Measurements from ENCODE around the gene CDYL. TPM values are rescaled to one million over a fixed set of nuclear protein-coding genes. Genes with fewer than 3 reads are reported as not detected.

Gene CDYL
- polyA plus RNA-seq, 1 of the 3 experiments (the other 2 are of a cell fraction) = 13.3 TPM

DNA sequence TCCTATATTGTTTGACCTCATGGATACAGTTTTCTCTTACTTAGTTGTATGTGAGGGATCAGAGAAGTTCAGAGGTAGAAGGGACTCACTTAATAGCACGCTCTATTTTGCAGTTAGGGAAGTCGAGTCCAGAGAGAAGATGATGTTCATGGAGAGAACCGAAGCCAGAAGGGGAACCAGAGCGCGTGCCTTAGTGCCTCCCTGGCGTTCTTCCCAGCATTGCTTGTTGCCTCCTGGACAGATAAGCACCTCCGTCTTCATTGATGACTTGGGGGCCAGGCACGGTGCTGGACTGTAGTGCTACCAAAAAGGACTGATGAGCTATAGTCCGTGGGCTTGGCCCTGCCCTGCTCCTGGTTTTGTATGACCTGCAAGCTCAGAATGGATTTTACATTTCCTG, 117.8 kb downstream of the CDYL start (continued):
- TF ChIP-seq, protein P1, sequence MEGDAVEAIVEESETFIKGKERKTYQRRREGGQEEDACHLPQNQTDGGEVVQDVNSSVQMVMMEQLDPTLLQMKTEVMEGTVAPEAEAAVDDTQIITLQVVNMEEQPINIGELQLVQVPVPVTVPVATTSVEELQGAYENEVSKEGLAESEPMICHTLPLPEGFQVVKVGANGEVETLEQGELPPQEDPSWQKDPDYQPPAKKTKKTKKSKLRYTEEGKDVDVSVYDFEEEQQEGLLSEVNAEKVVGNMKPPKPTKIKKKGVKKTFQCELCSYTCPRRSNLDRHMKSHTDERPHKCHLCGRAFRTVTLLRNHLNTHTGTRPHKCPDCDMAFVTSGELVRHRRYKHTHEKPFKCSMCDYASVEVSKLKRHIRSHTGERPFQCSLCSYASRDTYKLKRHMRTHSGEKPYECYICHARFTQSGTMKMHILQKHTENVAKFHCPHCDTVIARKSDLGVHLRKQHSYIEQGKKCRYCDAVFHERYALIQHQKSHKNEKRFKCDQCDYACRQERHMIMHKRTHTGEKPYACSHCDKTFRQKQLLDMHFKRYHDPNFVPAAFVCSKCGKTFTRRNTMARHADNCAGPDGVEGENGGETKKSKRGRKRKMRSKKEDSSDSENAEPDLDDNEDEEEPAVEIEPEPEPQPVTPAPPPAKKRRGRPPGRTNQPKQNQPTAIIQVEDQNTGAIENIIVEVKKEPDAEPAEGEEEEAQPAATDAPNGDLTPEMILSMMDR (IDR thresholded peaks at IDR 0.05) = no peak
- no peak for TF ChIP-seq POLR2AphosphoS5 (IDR thresholded peaks at IDR 0.05; ENCODE audit: low read depth, low read length)

- POLR2A ChIA-PET = no interaction called here
- no peak overlapping the region for H3K9ac ChIP-seq
- H4K20me1 ChIP-seq (ENCODE audit: insufficient read depth) = no peaks in the 10 kb centered on the region
Observed at GRCh38 chr6:4895971-4896370, 119.8 kb downstream of the CDYL start.

GRCh38 chr6:4896401-4896800, 120.2 kb downstream of the CDYL start:
- Histone ChIP-seq H3K36me3 (replicated peaks in 1 of 2; ENCODE audit: control insufficient read depth in 1 of 2, insufficient read depth in 2 of 2, low read length in 1 of 2) (peaks cover 15 to 25% of the 10 kb centered on the region in 2 experiments), H3K79me2 (ENCODE audit: insufficient read depth) (peaks cover 6% of the 10 kb centered on the region), H3K9ac (no peak overlapping the region), H3K27me3 (ENCODE audit: insufficient read depth) (no peaks in the 10 kb centered on the region), H3K4me1 (ENCODE audit: control insufficient read depth in 1 of 2, insufficient read depth in 2 of 2, low read depth in 1 of 2, low read length in 1 of 2) (no peaks in the 10 kb centered on the region; a peak in 1 of 4 replicates), H3K9me2 (no peaks in the 10 kb centered on the region), H3K4me3 (ENCODE audit: low read depth in 2 of 2, low read length in 1 of 2) (no peak overlapping the region), H3K9me3 (no peaks in the 10 kb centered on the region), H4K20me1 (ENCODE audit: insufficient read depth) (no peaks in the 10 kb centered on the region), H3K4me2 (no peak overlapping the region), H3F3A (replicated peaks; ENCODE audit: insufficient read depth) (no peaks in the 10 kb centered on the region), H3K27ac (ENCODE audit: low read depth in 2 of 2, low read length in 1 of 2) (no peak overlapping the region), H2AFZ (ENCODE audit: low read depth) (no peak overlapping the region)
- ChIA-PET CTCF (no interaction called here), POLR2A (no interaction called here)
- DNase-seq = no peak
- TF ChIP-seq RFX5 (IDR thresholded peaks at IDR 0.05; ENCODE audit: low read length) = no peak
- WGBS (ENCODE audit: low lambda C conversion rate) = 95% methylated on average over 8 of the region's 8 CpGs

More at GRCh38 chr6:4895971-4896370, 119.8 kb downstream of the CDYL start:
- no peak overlapping the region for H3K27ac ChIP-seq (ENCODE audit: low read depth in 2 of 2, low read length in 1 of 2)
- DNase-seq = no peak
- H3K4me2 ChIP-seq = no peak overlapping the region
- no peaks in the 10 kb centered on the region for H3K9me3 ChIP-seq
- H3K27me3 ChIP-seq (ENCODE audit: insufficient read depth) = no peaks in the 10 kb centered on the region
- peaks cover 15 to 25% of the 10 kb centered on the region in 2 experiments for H3K36me3 ChIP-seq (replicated peaks in 1 of 2; ENCODE audit: control insufficient read depth in 1 of 2, insufficient read depth in 2 of 2, low read length in 1 of 2)
- H2AFZ ChIP-seq (ENCODE audit: low read depth) = no peak overlapping the region
- TF ChIP-seq TCF12 (IDR thresholded peaks at IDR 0.05) (no peak), CHD2 (IDR thresholded peaks at IDR 0.05; ENCODE audit: low read length, partially characterized antibody) (no peak), TEAD4 (IDR thresholded peaks at IDR 0.05; ENCODE audit: borderline replicate concordance, insufficient read depth) (no peak), FOXJ3 (CRISPR knock-in tag; IDR thresholded peaks at IDR 0.05) (no peak), FOXM1 (IDR thresholded peaks at IDR 0.05; ENCODE audit: low read depth) (no peak), TAF1 (IDR thresholded peaks at IDR 0.05; ENCODE audit: borderline replicate concordance, low read depth, low read length) (no peak), RCOR1 (IDR thresholded peaks at IDR 0.05; ENCODE audit: low read length) (no peak), EP300 (IDR thresholded peaks at IDR 0.05; ENCODE audit: borderline replicate concordance in 1 of 2, low read depth in 1 of 2, low read length in 1 of 2) (no peak), YY1 (IDR thresholded peaks at IDR 0.05; ENCODE audit: low read depth) (no peak), EZH2phosphoT487 (IDR thresholded peaks at IDR 0.05; ENCODE audit: borderline replicate concordance, low read depth) (no peak), POLR2AphosphoS5 (IDR thresholded peaks at IDR 0.05; ENCODE audit: low read depth, low read length) (no peak), MEF2A (IDR thresholded peaks at IDR 0.05; ENCODE audit: borderline replicate concordance, low read depth) (no peak)
- TF ChIP-seq, protein P2, sequence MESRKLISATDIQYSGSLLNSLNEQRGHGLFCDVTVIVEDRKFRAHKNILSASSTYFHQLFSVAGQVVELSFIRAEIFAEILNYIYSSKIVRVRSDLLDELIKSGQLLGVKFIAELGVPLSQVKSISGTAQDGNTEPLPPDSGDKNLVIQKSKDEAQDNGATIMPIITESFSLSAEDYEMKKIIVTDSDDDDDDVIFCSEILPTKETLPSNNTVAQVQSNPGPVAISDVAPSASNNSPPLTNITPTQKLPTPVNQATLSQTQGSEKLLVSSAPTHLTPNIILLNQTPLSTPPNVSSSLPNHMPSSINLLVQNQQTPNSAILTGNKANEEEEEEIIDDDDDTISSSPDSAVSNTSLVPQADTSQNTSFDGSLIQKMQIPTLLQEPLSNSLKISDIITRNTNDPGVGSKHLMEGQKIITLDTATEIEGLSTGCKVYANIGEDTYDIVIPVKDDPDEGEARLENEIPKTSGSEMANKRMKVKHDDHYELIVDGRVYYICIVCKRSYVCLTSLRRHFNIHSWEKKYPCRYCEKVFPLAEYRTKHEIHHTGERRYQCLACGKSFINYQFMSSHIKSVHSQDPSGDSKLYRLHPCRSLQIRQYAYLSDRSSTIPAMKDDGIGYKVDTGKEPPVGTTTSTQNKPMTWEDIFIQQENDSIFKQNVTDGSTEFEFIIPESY (IDR thresholded peaks at IDR 0.05; ENCODE audit: borderline replicate concordance, low read depth) = no peak
- no peaks in the 10 kb centered on the region for H3F3A ChIP-seq (replicated peaks; ENCODE audit: insufficient read depth)
- 88% methylated on average over 5 of the region's 5 CpGs for WGBS (ENCODE audit: low lambda C conversion rate)
- H3K4me3 ChIP-seq (ENCODE audit: low read depth in 2 of 2, low read length in 1 of 2) = no peak overlapping the region
- H3K9me2 ChIP-seq = no peaks in the 10 kb centered on the region
- H3K79me2 ChIP-seq (ENCODE audit: insufficient read depth) = peaks cover 10% of the 10 kb centered on the region
- H3K4me1 ChIP-seq (ENCODE audit: control insufficient read depth in 1 of 2, insufficient read depth in 2 of 2, low read depth in 1 of 2, low read length in 1 of 2) = no peaks in the 10 kb centered on the region; a peak in 1 of 4 replicates
- CTCF ChIA-PET = no interaction called here
